HG03095 (cell line): ENCODE measurements around the gene BATF3.
"Not testable (repeated sequence)": the region's sequence is repeated elsewhere in the genome, so short reads cannot be mapped to it uniquely, and the experiment has no call there.

Experiments
- ATAC-seq: cut with Tn5 transposase; IDR thresholded peaks from one replicate; pipeline ENCODE4 v1.9.1; 2021; ENCODE audit warnings: moderate library complexity; ENCODE audit not compliant: unreplicated experiment

Gene BATF3

GRCh38 chr1:212664409-212665199, 35.0 kb downstream of the BATF3 start:
- no peak for ATAC-seq

- not testable (repeated sequence) for ATAC-seq
These were observed 41.4 kb downstream of the BATF3 start for GRCh38 chr1:212658250-212658649.

- ATAC-seq = peak; percentile 87
These were observed 42.9 kb downstream of the BATF3 start for GRCh38 chr1:212656730-212657129.

GRCh38 chr1:212655668-212656440, 43.8 kb downstream of the BATF3 start:
- no peak for ATAC-seq

DNA sequence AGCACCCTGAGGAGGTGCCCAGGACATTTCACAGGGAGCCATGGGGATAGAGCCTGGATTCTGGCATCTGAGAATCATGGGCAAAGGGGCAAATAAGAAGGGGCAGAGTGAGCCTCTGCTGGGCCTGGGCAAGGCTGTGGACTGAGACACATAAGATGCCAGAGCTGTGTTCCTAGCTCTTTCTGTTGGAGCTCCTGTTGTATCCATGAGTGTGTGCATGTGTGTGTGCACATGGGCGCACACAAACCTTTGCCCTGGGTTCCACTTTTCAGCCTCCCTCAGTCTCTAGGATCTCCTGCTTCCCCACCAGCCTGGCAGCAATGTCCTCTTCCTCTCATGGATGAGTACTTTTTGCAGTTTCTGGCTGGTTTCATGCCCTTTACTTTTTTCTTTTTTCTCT, 47.0 kb downstream of the BATF3 start:
- no peak for ATAC-seq

GRCh38 chr1:212651977-212652376, 47.7 kb downstream of the BATF3 start:
- ATAC-seq = no peak

- no peak for ATAC-seq
These were observed 48.1 kb downstream of the BATF3 start for GRCh38 chr1:212651521-212651920.

DNA sequence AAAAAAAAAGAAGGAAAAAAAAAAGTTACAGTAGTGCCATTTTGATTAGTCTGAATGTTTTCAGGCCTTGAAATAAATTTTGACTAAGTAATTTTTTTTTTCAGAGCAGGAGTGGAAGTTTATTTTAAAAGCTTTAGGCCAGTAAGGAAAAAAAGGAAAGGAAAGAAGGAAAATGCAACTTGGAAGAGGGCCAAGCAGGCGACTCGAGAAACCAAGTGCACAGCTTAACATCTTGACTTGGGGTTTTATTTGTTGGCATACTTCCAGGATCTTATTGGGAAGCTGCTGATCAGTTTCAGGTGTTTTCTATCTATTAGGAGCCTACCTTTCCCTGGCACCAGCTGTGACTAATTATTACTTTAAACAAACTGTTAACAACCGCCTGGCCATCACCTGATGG, 49.4 kb downstream of the BATF3 start:
- no peak for ATAC-seq

DNA sequence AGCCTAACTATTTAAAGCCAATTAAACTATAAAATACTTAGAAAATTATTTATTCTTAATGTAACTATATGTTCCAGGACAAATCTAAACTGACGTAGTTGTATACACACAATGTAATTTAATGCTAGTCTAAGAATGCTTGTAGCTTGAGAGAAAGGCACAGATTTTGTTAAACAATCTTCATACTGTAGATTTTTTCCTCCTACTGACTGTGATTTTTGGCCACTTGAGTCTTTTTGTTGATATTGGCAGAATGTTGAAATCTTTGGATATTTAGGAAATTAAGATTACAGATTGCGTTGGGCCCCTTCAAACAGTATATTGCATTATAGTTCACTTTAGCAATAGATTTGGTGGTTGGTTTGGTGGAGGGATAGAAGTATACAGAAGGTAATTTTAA, 50.6 kb downstream of the BATF3 start:
- no peak for ATAC-seq

DNA sequence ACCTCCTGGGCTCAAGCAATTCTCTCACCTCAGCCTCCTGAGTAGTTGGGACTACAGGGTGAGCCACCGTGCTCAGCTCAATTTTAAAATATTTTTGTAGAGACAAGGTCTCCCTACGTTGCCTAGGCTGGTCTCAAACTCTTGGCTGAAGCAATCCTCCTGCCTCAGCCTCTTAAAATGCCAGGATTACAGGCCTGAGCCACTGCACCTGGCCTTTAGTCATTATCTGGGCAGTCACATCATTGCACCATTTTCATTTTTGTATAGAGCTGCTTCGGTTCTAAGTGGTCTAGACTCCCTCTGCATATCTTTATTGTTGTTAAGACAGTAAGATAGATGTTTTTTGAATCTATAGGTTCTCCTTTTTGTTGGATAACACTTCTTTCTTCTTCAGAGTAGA, 51.2 kb downstream of the BATF3 start:
- no peak for ATAC-seq

- ATAC-seq = no peak
These were observed 52.6 kb downstream of the BATF3 start for GRCh38 chr1:212647004-212647403.

DNA sequence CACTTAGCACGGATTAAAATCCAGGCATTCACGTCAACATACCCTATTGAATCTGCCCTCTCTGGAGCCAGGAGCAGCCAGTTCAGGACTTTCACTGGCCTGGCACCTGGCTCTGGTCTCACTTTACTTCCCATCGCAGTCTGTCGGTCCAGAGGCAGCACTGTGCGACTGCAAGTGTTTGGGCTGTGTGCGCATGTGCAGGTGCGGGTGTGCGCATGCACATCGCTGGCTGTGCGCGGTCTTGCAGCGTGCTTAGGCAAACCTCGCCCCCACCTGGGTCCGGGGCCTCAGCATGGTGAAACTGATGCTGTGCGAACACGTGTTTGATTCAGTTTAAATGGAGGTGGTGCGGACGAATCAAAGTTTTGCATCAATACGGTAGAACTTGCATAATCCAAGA, 53.1 kb downstream of the BATF3 start:
- ATAC-seq = no peak

GRCh38 chr1:212645546-212646543, 53.8 kb downstream of the BATF3 start:
- no peak for ATAC-seq

- ATAC-seq = no peak
These were observed 54.6 kb downstream of the BATF3 start for GRCh38 chr1:212644866-212645545.

DNA sequence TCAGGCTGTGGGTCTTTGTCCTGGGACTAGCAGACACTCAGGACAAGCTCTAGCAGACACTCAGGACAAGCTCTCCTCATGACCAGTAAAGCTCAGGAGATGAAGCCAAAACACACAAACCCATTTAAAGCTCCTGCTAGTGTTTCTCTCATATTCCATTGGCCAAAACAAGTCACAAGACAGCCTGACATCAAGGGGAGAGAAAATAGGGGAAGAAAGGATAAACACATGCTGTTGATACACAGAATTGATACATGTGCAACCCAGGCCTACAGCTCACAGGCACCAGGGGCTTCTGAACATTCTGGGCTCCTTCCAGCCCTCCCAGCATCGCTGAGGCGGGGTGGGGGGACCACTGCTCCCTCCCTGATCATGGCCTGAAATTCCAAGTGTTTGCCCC, 55.8 kb downstream of the BATF3 start:
- no peak for ATAC-seq

DNA sequence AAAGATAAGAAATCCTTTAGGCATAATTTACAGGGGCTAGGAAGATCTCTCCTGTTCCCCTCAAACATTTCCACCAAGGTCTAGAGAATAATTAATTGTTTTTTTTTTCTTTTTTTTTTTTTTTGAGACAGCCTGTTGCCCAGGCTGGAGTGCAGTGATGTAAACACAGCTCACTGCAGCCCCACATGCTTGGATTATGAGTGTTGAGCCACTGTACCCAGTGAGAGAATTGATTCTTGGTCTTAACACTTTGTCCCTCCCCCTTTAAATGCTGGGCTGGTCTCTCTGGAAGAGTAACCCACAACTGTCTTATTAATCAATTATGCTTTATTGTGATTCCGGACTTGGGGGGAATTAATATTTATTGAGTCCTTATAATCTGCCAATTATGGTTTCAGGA, 57.7 kb downstream of the BATF3 start:
- no peak for ATAC-seq

DNA sequence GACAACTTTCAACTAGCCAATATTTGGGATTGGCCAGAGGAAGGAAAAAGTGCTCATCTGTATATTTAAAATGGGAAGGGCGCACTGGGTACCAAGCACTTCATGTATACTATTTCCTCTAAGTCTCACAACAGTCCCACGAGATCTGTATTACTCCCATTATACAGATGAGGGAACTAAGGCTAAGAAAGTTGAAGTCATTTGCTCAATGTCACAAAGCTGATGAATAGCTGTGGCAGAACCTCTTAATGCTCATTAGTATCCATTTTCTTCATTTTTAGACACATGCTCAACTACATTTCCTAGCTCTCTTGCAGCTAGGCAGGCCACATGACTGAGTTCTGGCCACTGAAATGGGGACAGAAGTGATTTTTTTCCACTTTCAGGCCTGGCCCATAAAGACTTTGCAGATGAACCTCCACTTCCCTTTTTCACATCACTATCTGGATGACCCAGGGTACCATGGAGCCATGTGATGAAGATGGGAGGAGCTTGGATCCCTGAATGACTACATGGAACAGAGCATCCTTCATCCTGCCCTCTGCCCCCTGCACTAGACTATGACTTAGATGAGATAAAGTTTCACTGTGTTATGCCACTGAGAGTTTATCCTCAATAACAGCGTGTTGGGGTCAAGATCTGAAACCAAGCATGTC, 59.3 kb downstream of the BATF3 start:
- no peak for ATAC-seq

GRCh38 chr1:212639524-212639923, 60.1 kb downstream of the BATF3 start:
- ATAC-seq = not testable (repeated sequence)

GRCh38 chr1:212638492-212639151, 61.0 kb downstream of the BATF3 start:
- ATAC-seq = no peak
